A673 (cell line): Measurements from ENCODE around the gene ATXN10. TPM values are rescaled to one million over a fixed set of nuclear protein-coding genes. Genes with fewer than 3 reads are reported as not detected.

Experiments
- BruUV-seq: library from RNA; stranded (reverse); fragments of 400-500 nt; replicated peaks from 2 replicates; lab custom pipeline; 2021; lab: Mats Ljungman, UMichigan
- CTCF ChIA-PET: fragments of 300-600 bp; sonication (Branson Sonifier 250); formaldehyde crosslinking; loops from one replicate; lab custom pipeline; 2022; ENCODE audit warnings: antibody characterized with exemption; lab: Charles Lee
- POLR2A ChIA-PET: fragments of 300-600 bp; sonication (Branson Sonifier 250); formaldehyde crosslinking; loops from one replicate; lab custom pipeline; 2022; ENCODE audit warnings: antibody characterized with exemption; ENCODE audit not compliant: low non-redundant PET; lab: Charles Lee
- DNase-seq: peaks from one replicate; pipeline ENCODE4 v3.0.0-alpha.2; 2015; ENCODE audit warnings: low spot score
- H3K27ac ChIP-seq: fragments of 200-600 bp; sonication (generic); 2 replicates; pipeline ENCODE4 v1.5.1; 2016; ENCODE audit warnings: mixed run types, low read depth, mild to moderate bottlenecking, mixed read lengths, antibody characterized with exemption, low read length; ENCODE audit not compliant: poor library complexity, severe bottlenecking
- H3K27me3 ChIP-seq: fragments of 200-600 bp; sonication (generic); replicated peaks from 2 replicates; pipeline ENCODE4 v1.6.1; 2017; ENCODE audit warnings: mixed run types, low read depth, mild to moderate bottlenecking, mixed read lengths, antibody characterized with exemption, low read length; ENCODE audit not compliant: insufficient read depth, poor library complexity
- H3K36me3 ChIP-seq: fragments of 200-600 bp; sonication (generic); 2 replicates; pipeline ENCODE4 v1.6.1; 2016; ENCODE audit warnings: mixed run types, mild to moderate bottlenecking, mixed read lengths, antibody characterized with exemption, low read length; ENCODE audit not compliant: insufficient read depth, poor library complexity, severe bottlenecking
- H3K4me1 ChIP-seq: fragments of 200-600 bp; sonication (generic); 2 replicates; pipeline ENCODE4 v1.6.1; 2017; ENCODE audit warnings: mixed run types, mild to moderate bottlenecking, mixed read lengths, antibody characterized with exemption, low read length; ENCODE audit not compliant: insufficient read depth, poor library complexity, severe bottlenecking
- H3K4me3 ChIP-seq: fragments of 200-600 bp; sonication (generic); 2 replicates; pipeline ENCODE4 v1.5.1; 2016; ENCODE audit warnings: low read depth, mixed run types, mild to moderate bottlenecking, mixed read lengths, low read length; ENCODE audit not compliant: poor library complexity, severe bottlenecking
- H3K9me3 ChIP-seq: fragments of 200-600 bp; sonication (generic); 2 replicates; pipeline ENCODE4 v1.6.1; 2016; ENCODE audit warnings: mixed run types, low read depth, mild to moderate bottlenecking, mixed read lengths, antibody characterized with exemption, low read length; ENCODE audit not compliant: poor library complexity, severe bottlenecking
- CTCF ChIP-seq: fragments of 300-800, 200-600 bp; sonication (generic); conservative IDR thresholded peaks from 2 replicates; pipeline ENCODE4 v1.5.1; 2017; ENCODE audit warnings: low read depth, mild to moderate bottlenecking, antibody characterized with exemption, low read length, moderate library complexity, mixed read lengths
- EZH2 ChIP-seq: fragments of 200-600 bp; sonication (generic); IDR thresholded peaks from 2 replicates; pipeline ENCODE4 v1.6.1; 2017; ENCODE audit warnings: borderline replicate concordance, low read depth, mild to moderate bottlenecking, mixed read lengths, antibody characterized with exemption, low read length; ENCODE audit not compliant: poor library complexity, severe bottlenecking
- intact Hi-C: fragments of 100-400 bp; cut with micrococcal nuclease; formaldehyde crosslinking; loops from one replicate; pipeline ENCODE4 v1.10.0; 2022; ENCODE audit not compliant: unreplicated experiment
- total RNA-seq: library from RNA; stranded (reverse); gene quantifications from 2 replicates; pipeline ENCODE4 v1.2.3, GENCODE V29; 2021

The ATXN10 gene
- total RNA-seq, 1 experiment from 2014 or later = 294 TPM

- TF ChIP-seq CTCF = no peak
- TF ChIP-seq EZH2 = no peak
- no TSS peak for BruUV-seq
- intact Hi-C loops = no loop called here
- H3K36me3 ChIP-seq = peaks cover 39% of the 10 kb centered on the region
- no peaks in the 10 kb centered on the region for H3K27me3 ChIP-seq
- H3K9me3 ChIP-seq = no peaks in the 10 kb centered on the region
- no peak overlapping the region for H3K4me3 ChIP-seq
- no peak for DNase-seq
- no peaks in the 10 kb centered on the region for H3K4me1 ChIP-seq
- H3K27ac ChIP-seq = no peak overlapping the region
- POLR2A ChIA-PET = no interaction called here
- CTCF ChIA-PET = no interaction called here
Measured at GRCh38 chr22:45735273-45735672, 63.6 kb downstream of the ATXN10 start.

- H3K4me3 ChIP-seq = no peak overlapping the region
- CTCF ChIA-PET = no interaction called here
- H3K36me3 ChIP-seq = peaks cover 59% of the 10 kb centered on the region
- H3K4me1 ChIP-seq = no peaks in the 10 kb centered on the region
- POLR2A ChIA-PET = interaction anchor here (0.7 kb wide), 1 partner anchor 21 kb away, joined by 13 read pairs; no protein-coding TSS in a partner anchor
- H3K27ac ChIP-seq = no peak overlapping the region
- intact Hi-C loops = no loop called here
- peaks cover 10% of the 10 kb centered on the region for H3K9me3 ChIP-seq
- no TSS peak for BruUV-seq
- no peak for DNase-seq
- TF ChIP-seq EZH2 (no peak), CTCF (no peak)
- H3K27me3 ChIP-seq = no peaks in the 10 kb centered on the region
Measured at GRCh38 chr22:45738206-45738605, 66.6 kb downstream of the ATXN10 start.

- intact Hi-C loops = no loop called here
- Histone ChIP-seq H3K4me3 (no peak overlapping the region), H3K4me1 (no peaks in the 10 kb centered on the region), H3K27me3 (no peaks in the 10 kb centered on the region), H3K9me3 (peaks cover 10% of the 10 kb centered on the region), H3K36me3 (peaks cover 64% of the 10 kb centered on the region), H3K27ac (no peak overlapping the region)
- ChIA-PET POLR2A (interaction anchor here (0.6 kb wide), 1 partner anchor 32 kb away, joined by 4 read pairs; no protein-coding TSS in a partner anchor), CTCF (no interaction called here)
- TF ChIP-seq CTCF (no peak), EZH2 (no peak)
- no peak for DNase-seq
- BruUV-seq = no TSS peak
Measured at GRCh38 chr22:45740236-45740635, 68.6 kb downstream of the ATXN10 start.
